Measurements from ENCODE around the gene AFF4.
"Not testable (repeated sequence)": the region's sequence is repeated elsewhere in the genome, so short reads cannot be mapped to it uniquely, and the experiment has no call there.

AFF4 gene

GRCh38 chr5:132953710-132954109 lies 9.7 kb downstream of the AFF4 start:
- TF ChIP-seq, protein P1, sequence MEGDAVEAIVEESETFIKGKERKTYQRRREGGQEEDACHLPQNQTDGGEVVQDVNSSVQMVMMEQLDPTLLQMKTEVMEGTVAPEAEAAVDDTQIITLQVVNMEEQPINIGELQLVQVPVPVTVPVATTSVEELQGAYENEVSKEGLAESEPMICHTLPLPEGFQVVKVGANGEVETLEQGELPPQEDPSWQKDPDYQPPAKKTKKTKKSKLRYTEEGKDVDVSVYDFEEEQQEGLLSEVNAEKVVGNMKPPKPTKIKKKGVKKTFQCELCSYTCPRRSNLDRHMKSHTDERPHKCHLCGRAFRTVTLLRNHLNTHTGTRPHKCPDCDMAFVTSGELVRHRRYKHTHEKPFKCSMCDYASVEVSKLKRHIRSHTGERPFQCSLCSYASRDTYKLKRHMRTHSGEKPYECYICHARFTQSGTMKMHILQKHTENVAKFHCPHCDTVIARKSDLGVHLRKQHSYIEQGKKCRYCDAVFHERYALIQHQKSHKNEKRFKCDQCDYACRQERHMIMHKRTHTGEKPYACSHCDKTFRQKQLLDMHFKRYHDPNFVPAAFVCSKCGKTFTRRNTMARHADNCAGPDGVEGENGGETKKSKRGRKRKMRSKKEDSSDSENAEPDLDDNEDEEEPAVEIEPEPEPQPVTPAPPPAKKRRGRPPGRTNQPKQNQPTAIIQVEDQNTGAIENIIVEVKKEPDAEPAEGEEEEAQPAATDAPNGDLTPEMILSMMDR (IDR thresholded peaks at IDR 0.05; ENCODE audit: unreplicated experiment in 3 of 3), result no peak
- Mint-ChIP-seq H3K4me1 (peaks cover 22% of the 10 kb centered on the region), H3K27me3 (ENCODE audit: low read depth) (no peaks in the 10 kb centered on the region), H3K4me3 (no peak overlapping the region), H3K9me3 (no peaks in the 10 kb centered on the region), H3K36me3 (ENCODE audit: low read depth) (peaks cover 51% of the 10 kb centered on the region), H3K27ac (no peak overlapping the region)

DNA sequence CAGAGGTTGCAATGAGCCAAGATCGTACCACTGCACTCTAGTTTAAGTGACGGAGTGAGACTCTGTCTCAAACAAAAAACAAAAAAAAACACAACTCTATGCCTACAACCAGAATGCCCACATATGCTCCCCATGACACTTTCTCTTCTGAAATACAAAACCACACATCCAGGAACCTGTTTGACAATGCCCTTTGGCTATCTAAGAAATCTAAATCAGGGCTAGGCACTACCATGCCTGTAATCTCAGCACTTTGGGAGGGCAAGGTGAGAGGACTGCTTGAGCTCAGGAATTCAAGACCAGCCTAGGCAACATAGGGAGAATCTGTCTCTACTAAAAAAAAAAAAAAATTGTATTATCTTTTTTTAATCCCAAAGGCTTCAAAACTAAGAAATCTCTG lies 10.6 kb downstream of the AFF4 start:
- Mint-ChIP-seq H3K4me1 (peaks cover 27% of the 10 kb centered on the region), H3K27me3 (ENCODE audit: low read depth) (no peaks in the 10 kb centered on the region), H3K36me3 (ENCODE audit: low read depth) (peaks cover 51% of the 10 kb centered on the region), H3K27ac (no peak overlapping the region), H3K9me3 (no peaks in the 10 kb centered on the region), H3K4me3 (no peak overlapping the region)
- TF ChIP-seq, protein P1 (IDR thresholded peaks at IDR 0.05; ENCODE audit: unreplicated experiment in 3 of 3), result no peak

DNA sequence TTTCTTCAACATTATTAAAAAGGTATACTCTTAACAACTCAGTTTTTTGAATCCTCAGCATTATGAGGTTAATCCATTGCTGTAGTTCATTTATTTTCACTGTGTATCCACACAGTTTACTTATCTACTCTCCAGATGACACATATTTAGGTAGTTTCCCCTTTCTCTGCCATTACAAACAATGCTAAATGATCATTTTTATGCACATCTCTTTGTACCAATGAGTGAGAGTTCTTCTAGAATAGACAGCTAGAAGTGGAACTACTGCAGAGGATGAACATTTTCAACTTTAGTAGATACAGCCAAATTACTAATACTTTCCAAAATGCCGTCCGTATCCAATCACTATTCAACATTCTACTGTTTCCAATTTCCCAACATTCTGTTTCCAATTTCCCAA lies 11.5 kb downstream of the AFF4 start:
- Mint-ChIP-seq H3K27ac (no peak overlapping the region), H3K4me3 (no peak overlapping the region), H3K27me3 (ENCODE audit: low read depth) (no peaks in the 10 kb centered on the region), H3K36me3 (ENCODE audit: low read depth) (peaks cover 55% of the 10 kb centered on the region), H3K9me3 (no peaks in the 10 kb centered on the region), H3K4me1 (peaks cover 32% of the 10 kb centered on the region)
- TF ChIP-seq, protein P1 (IDR thresholded peaks at IDR 0.05; ENCODE audit: unreplicated experiment in 3 of 3), result no peak

DNA sequence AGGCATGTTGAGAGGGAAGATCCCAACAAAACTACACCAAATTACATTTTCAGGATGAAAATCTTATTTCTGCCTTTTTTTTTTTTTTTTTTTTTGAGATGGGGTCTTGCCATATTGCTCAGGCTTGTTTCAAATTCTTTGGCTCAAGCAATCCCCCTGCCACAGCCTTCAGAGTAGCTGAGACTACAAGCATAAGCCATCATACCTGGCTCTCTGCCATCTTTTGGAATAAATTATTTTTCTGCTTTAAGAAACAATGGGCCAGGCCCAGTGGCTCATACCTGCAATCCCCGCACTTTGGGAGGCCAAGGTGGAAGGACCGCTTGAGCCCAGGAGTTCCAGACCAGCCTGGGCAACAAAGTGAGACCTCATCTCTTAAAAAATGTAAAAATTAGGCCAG lies 14.3 kb downstream of the AFF4 start:
- H3K27me3 Mint-ChIP-seq (ENCODE audit: low read depth), result no peaks in the 10 kb centered on the region
- H3K27ac Mint-ChIP-seq, result peak overlapping the region in 2 of 3 experiments; percentile 3 to 22
- TF ChIP-seq, protein P1 (IDR thresholded peaks at IDR 0.05; ENCODE audit: unreplicated experiment in 3 of 3), result no peak
- H3K9me3 Mint-ChIP-seq, result no peaks in the 10 kb centered on the region
- peaks cover 32% of the 10 kb centered on the region for H3K4me1 Mint-ChIP-seq
- peaks cover 50% of the 10 kb centered on the region for H3K36me3 Mint-ChIP-seq (ENCODE audit: low read depth)
- no peak overlapping the region for H3K4me3 Mint-ChIP-seq

GRCh38 chr5:132947671-132948070 lies 15.8 kb downstream of the AFF4 start:
- H3K27me3 Mint-ChIP-seq (ENCODE audit: low read depth), result no peaks in the 10 kb centered on the region
- no peaks in the 10 kb centered on the region for H3K9me3 Mint-ChIP-seq
- H3K4me1 Mint-ChIP-seq, result peaks cover 26% of the 10 kb centered on the region
- H3K27ac Mint-ChIP-seq, result peak overlapping the region; percentile 10 to 63 (median 27)
- no peak overlapping the region for H3K4me3 Mint-ChIP-seq
- TF ChIP-seq, protein P1 (IDR thresholded peaks at IDR 0.05; ENCODE audit: unreplicated experiment in 3 of 3), result no peak
- peaks cover 49% of the 10 kb centered on the region for H3K36me3 Mint-ChIP-seq (ENCODE audit: low read depth)

GRCh38 chr5:132945315-132945714 lies 18.1 kb downstream of the AFF4 start:
- not testable (repeated sequence) for H3K4me3 Mint-ChIP-seq; H3K9me3 Mint-ChIP-seq; H3K27me3 Mint-ChIP-seq (ENCODE audit: low read depth); H3K27ac Mint-ChIP-seq
- Mint-ChIP-seq H3K36me3 (ENCODE audit: low read depth) (peaks cover 37% of the 10 kb centered on the region), H3K4me1 (peaks cover 14% of the 10 kb centered on the region)
